Smooth muscle cell (in vitro differentiated cells): Measurements from ENCODE around the gene STK16. TPM values are rescaled to one million over a fixed set of nuclear protein-coding genes. Genes with fewer than 3 reads are reported as not detected.
A peak's percentile ranks its signal among the peaks of the same experiment; 100 is the strongest.

Experiments
- DNase-seq: peaks from one replicate; lab custom pipeline; 2025; ENCODE audit not compliant: unreplicated experiment; lab: John Stamatoyannopoulos, UW
- H2AFZ ChIP-seq: fragments of 200-600 bp; sonication (generic); 2 replicates; pipeline ENCODE4 v1.6.0; 2016; ENCODE audit warnings: antibody characterized with exemption, low read depth, mild to moderate bottlenecking
- H3F3A ChIP-seq: fragments of 200-600 bp; sonication (generic); 2 replicates; pipeline ENCODE4 v1.6.0; 2017; ENCODE audit warnings: antibody characterized with exemption, low read depth
- H3K27ac ChIP-seq: fragments of 200-600 bp; sonication (generic); 2 replicates; pipeline ENCODE4 v1.5.1; 2016; ENCODE audit warnings: low read depth, mild to moderate bottlenecking
- H3K27me3 ChIP-seq: fragments of 200-600 bp; sonication (generic); 2 replicates; pipeline ENCODE4 v1.6.1; 2016; ENCODE audit warnings: low read depth, mild to moderate bottlenecking
- H3K36me3 ChIP-seq: fragments of 200-600 bp; sonication (generic); 2 replicates; pipeline ENCODE4 v1.5.1; 2016; ENCODE audit warnings: low read depth
- H3K4me1 ChIP-seq: fragments of 200-600 bp; sonication (generic); 2 replicates; pipeline ENCODE4 v1.5.1; 2016; ENCODE audit warnings: low read depth
- H3K4me2 ChIP-seq: fragments of 200-600 bp; sonication (generic); 2 replicates; pipeline ENCODE4 v1.6.0; 2016; ENCODE audit warnings: mild to moderate bottlenecking
- H3K4me3 ChIP-seq: fragments of 200-600 bp; sonication (generic); 2 replicates; pipeline ENCODE4 v1.5.1; 2016; ENCODE audit warnings: mild to moderate bottlenecking
- H3K79me2 ChIP-seq: fragments of 200-600 bp; sonication (generic); 2 replicates; pipeline ENCODE4 v1.6.0; 2016; ENCODE audit warnings: low read depth, mild to moderate bottlenecking
- H3K9ac ChIP-seq: fragments of 200-600 bp; sonication (generic); 2 replicates; pipeline ENCODE4 v1.6.0; 2016; ENCODE audit warnings: low read depth
- H3K9me3 ChIP-seq: fragments of 200-600 bp; sonication (generic); replicated peaks from 2 replicates; pipeline ENCODE4 v1.5.1; 2016; ENCODE audit warnings: low read depth
- H4K20me1 ChIP-seq: fragments of 200-600 bp; sonication (generic); 2 replicates; pipeline ENCODE4 v1.6.0; 2016; ENCODE audit warnings: low read depth
- WGBS: methylation state at CpG from one replicate; pipeline ENCODE4 v1.1.7; 2016; ENCODE audit warnings: low lambda C conversion rate; 5-methylcytosine and 5-hydroxymethylcytosine counted together
- polyA plus RNA-seq: library from polyadenylated mRNA; unstranded; fragments of >200 nt; fragmentation: Nextera tagmentation; extraction: Ambion mirVana; gene quantifications from 2 replicates; pipeline ENCODE4 v1.2.1, GENCODE V29; 2016
- total RNA-seq: library from RNA; depleted of rRNA; stranded (reverse); fragments of >200 nt; gene quantifications from 2 replicates; pipeline ENCODE4 v1.2.3, GENCODE V29; 2014
- TF ChIP-seq, protein P1 (sequence below): fragments of 200-600 bp; sonication (generic); IDR thresholded peaks from 2 replicates; pipeline ENCODE4 v1.5.1; 2017; ENCODE audit warnings: borderline replicate concordance, mild to moderate bottlenecking, antibody characterized with exemption; ENCODE audit not compliant: insufficient read depth, poor library complexity, severe bottlenecking

Gene STK16
- total and polyA plus RNA-seq, 2 experiments from 2014 or later: 8.8 to 15.2 TPM

DNA sequence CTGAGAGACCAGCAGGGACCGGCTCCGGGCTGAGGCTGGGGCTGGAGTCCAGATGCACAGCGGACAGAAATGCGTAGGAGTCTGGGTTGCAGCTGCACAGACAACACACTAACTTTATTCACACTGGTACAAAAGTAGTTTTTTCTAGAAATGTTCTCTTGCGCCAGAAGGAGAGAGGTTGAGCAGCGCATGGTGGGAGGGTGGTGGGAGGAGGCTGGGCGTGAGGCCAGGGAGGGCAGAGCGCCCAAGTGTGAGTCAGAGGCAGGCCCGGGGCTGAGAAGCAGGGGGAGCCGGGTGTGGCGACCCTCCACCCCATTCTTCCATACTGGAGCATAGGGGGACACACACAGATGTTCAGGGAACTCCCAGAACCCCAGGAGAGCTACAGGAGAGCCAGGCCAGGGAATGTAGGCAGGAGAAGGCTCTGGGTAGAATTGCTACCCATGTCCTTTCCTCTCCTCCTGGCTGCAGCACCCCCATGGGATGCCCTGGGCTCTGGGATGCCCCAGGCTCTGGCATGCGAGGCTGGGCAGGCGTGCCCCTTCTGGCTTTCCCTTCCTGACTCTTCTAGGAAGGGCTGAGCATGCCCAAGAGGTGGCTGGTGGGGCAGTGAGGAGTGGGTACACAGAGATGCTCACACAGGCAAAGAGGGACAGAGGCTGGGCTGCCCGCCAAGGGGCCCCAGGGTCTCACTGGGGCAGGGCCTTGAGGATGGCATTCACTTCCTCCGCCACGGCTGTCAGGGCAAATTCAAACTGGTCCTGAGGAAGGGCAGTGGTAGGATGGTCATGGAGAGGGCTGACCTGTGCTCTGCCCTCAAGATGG lies 44.5 kb downstream of the STK16 start:
- WGBS: 66% methylated on average over 16 of the region's 16 CpGs
- TF ChIP-seq, protein P1, sequence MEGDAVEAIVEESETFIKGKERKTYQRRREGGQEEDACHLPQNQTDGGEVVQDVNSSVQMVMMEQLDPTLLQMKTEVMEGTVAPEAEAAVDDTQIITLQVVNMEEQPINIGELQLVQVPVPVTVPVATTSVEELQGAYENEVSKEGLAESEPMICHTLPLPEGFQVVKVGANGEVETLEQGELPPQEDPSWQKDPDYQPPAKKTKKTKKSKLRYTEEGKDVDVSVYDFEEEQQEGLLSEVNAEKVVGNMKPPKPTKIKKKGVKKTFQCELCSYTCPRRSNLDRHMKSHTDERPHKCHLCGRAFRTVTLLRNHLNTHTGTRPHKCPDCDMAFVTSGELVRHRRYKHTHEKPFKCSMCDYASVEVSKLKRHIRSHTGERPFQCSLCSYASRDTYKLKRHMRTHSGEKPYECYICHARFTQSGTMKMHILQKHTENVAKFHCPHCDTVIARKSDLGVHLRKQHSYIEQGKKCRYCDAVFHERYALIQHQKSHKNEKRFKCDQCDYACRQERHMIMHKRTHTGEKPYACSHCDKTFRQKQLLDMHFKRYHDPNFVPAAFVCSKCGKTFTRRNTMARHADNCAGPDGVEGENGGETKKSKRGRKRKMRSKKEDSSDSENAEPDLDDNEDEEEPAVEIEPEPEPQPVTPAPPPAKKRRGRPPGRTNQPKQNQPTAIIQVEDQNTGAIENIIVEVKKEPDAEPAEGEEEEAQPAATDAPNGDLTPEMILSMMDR: no peak
- H3K9me3 ChIP-seq: no peaks in the 10 kb centered on the region
- no peak overlapping the region for H3K27ac ChIP-seq
- no peaks in the 10 kb centered on the region for H3K36me3 ChIP-seq
- no peaks in the 10 kb centered on the region for H3K4me1 ChIP-seq
- no peak overlapping the region for H3K4me2 ChIP-seq
- no peak overlapping the region for H2AFZ ChIP-seq
- DNase-seq: peak; percentile 15
- no peaks in the 10 kb centered on the region for H3K79me2 ChIP-seq
- H3F3A ChIP-seq: no peaks in the 10 kb centered on the region
- no peak overlapping the region for H3K9ac ChIP-seq
- no peaks in the 10 kb centered on the region for H4K20me1 ChIP-seq
- no peak overlapping the region for H3K4me3 ChIP-seq
- H3K27me3 ChIP-seq: no peaks in the 10 kb centered on the region

DNA sequence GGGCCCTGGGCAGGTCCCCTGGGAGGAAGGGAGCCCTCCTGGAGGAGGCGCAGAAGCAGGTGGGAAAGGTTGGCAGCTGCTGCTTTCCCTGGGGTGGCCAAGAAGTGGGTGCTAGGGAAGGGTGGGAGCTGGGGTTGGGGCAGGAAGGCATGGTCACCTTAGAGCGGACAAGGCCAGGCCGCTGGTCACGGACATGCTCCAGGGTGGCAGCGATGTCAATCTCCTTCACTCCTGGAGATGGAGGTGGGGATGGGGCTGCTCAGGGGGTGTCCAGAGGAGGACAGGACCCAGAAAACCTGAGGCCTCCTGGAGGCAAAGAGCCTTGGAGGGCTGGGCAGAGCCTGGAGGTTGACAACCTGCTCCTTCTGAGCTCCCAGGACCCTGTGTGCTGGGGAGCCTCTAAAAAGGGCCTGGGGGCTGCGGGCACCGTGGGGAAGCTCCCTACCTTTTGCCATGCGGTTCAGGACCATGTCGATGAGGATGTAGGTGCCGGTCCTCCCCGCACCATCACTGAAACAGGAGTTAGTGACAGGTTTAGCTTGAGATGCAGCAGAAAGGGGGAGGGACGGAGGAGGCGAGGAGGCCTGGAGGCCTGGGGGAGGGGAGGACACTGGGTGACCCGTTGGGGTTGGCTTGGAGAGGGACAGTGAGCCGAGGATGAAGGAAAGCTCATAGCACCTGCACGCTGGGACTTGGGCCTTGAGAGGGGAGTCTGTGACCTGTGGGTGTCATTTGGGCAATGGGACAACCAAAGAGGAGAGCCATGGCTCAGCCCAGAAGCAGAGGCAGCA lies 45.3 kb downstream of the STK16 start:
- WGBS: 95% methylated on average over 12 of the region's 16 CpGs
- H3K27me3 ChIP-seq: no peaks in the 10 kb centered on the region
- no peak overlapping the region for H3K4me2 ChIP-seq
- no peak overlapping the region for H3K9ac ChIP-seq
- DNase-seq: no peak
- H3F3A ChIP-seq: no peaks in the 10 kb centered on the region
- H3K9me3 ChIP-seq: no peaks in the 10 kb centered on the region
- no peaks in the 10 kb centered on the region for H3K79me2 ChIP-seq
- TF ChIP-seq, protein P1: no peak
- no peaks in the 10 kb centered on the region for H4K20me1 ChIP-seq
- no peak overlapping the region for H2AFZ ChIP-seq
- no peaks in the 10 kb centered on the region for H3K36me3 ChIP-seq
- H3K27ac ChIP-seq: no peak overlapping the region
- no peak overlapping the region for H3K4me3 ChIP-seq
- H3K4me1 ChIP-seq: no peaks in the 10 kb centered on the region

DNA sequence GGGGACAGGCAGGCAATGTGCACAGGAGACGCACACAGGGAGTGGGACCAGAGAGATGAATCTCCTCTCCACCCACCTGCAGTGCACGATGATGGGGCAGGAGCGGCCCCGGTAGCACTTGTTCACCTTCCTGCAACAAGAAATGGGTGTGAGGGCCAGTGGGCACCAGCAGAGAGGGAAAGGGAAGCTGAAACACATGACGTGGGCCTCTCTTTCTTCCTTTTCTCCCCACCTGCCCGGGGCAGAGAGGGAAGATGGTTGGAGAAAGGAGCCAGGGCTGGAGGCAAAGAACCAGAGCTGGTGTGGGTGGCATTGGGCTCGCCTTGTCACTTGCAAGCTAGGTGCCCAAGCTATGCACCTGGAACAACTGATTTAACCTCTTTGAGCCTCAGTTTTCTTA lies 46.1 kb downstream of the STK16 start:
- TF ChIP-seq, protein P1: no peak
- Histone ChIP-seq H3K4me1 (no peaks in the 10 kb centered on the region), H3K27me3 (no peaks in the 10 kb centered on the region), H3K4me2 (no peak overlapping the region), H3K4me3 (no peak overlapping the region), H4K20me1 (no peaks in the 10 kb centered on the region), H3F3A (no peaks in the 10 kb centered on the region), H2AFZ (no peak overlapping the region), H3K36me3 (no peaks in the 10 kb centered on the region), H3K79me2 (no peaks in the 10 kb centered on the region), H3K9ac (no peak overlapping the region), H3K9me3 (no peaks in the 10 kb centered on the region), H3K27ac (no peak overlapping the region)
- WGBS: 90% methylated on average over 7 of the region's 7 CpGs
- DNase-seq: no peak
